ENCODE results near the gene EPHB2. TPM values are rescaled to one million over a fixed set of nuclear protein-coding genes. Genes with fewer than 3 reads are reported as not detected.

The EPHB2 gene
- polyA plus RNA-seq, 6 donors from 2014 or later, result 0.08 TPM; not detected in 5

DNA sequence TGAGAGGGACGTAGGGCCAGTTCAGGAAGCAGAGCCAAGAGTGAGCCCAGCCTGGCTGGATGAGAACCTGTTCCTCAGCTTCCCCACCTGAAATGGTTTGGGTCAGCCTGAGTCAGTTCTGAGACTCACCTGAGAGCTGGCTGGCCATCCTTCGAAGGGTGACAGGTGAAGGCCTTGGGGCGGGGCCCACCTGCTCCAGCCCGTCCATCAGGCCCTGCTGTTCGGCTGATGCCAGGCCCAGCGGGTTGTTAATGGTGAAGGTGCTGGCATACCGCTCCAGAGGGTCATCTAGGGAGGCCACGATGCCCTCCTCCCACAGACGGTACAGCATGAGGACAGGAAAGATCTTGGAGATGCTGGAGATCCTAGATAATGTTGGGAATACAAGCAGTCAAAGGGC is 247.9 kb downstream of the EPHB2 start:
- DNase-seq (no peak), ATAC-seq (ENCODE audit: low read depth in 2 of 2) (no peak)
- Mint-ChIP-seq H3K4me1 (no peaks in the 10 kb centered on the region), H3K4me3 (no peak overlapping the region), H3K9me3 (no peaks in the 10 kb centered on the region), H3K27ac (no peak overlapping the region), H3K36me3 (no peaks in the 10 kb centered on the region), H3K27me3 (peaks cover 19 to 41% (median 22%) of the 10 kb centered on the region in 3 donors)

GRCh38 chr1:22959545-22960360 is 249.1 kb downstream of the EPHB2 start:
- no peaks in the 10 kb centered on the region for H3K36me3 Mint-ChIP-seq
- H3K27ac Mint-ChIP-seq, result no peak overlapping the region
- no peak overlapping the region for H3K4me3 Mint-ChIP-seq
- ATAC-seq (ENCODE audit: low read depth in 2 of 2) (no peak), DNase-seq (no peak)
- H3K27me3 Mint-ChIP-seq, result peaks cover 7 to 32% (median 23%) of the 10 kb centered on the region in 3 donors
- H3K9me3 Mint-ChIP-seq, result peaks cover 0 to 2% (median 0%) of the 10 kb centered on the region in 7 donors
- no peaks in the 10 kb centered on the region for H3K4me1 Mint-ChIP-seq

- Mint-ChIP-seq H3K36me3 (peaks cover 7 to 10% of the 10 kb centered on the region in 2 donors), H3K4me1 (no peaks in the 10 kb centered on the region), H3K27ac (peak overlapping the region in 1 of 6 donors; percentile 52), H3K27me3 (peaks cover 19 to 32% (median 27%) of the 10 kb centered on the region in 3 donors), H3K4me3 (no peak overlapping the region), H3K9me3 (peaks cover 6 to 15% (median 9%) of the 10 kb centered on the region in 7 donors)
- ATAC-seq (ENCODE audit: low read depth in 2 of 2), result peak in 1 of 2 donors; percentile 20
- no peak for DNase-seq
These were observed 251.9 kb downstream of the EPHB2 start for GRCh38 chr1:22962558-22962957.

DNA sequence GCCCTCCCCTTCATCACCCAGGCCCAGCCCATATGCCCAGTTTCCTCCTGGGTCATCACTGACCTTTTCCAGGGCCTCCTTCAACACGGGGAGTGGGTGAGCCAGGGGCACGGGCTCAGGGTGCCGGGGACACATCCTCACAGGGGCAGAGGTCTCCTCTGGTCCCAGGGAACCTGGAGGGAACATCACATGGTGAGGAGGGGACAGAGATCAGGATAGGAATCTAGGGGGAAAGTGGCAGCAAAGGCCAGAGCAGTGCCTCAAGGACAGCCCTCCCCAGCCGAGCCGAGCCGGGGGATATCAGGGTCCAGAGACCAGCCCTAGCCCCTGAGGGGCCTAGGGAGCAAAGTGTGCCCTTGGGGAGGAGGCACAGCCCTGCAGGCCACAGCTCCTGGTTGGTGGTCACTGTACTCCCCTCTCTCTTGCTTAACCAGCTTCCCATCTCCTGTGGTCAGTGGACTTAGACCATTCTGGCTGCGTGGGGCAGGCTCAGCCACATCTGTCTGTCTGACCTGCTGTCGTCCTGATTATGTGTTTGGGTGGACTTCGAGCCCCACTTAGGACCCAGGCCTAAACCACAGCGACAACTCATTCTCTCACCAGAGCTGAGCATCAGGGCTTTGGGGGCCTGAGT is 252.5 kb downstream of the EPHB2 start:
- no peak for DNase-seq
- H3K27ac Mint-ChIP-seq, result no peak overlapping the region
- no peak overlapping the region for H3K4me3 Mint-ChIP-seq
- H3K36me3 Mint-ChIP-seq, result peaks cover 7 to 10% of the 10 kb centered on the region in 2 donors
- H3K9me3 Mint-ChIP-seq, result peaks cover 6 to 15% (median 11%) of the 10 kb centered on the region in 7 donors
- peaks cover 24 to 38% (median 33%) of the 10 kb centered on the region in 3 donors for H3K27me3 Mint-ChIP-seq
- no peak for ATAC-seq (ENCODE audit: low read depth in 2 of 2)
- H3K4me1 Mint-ChIP-seq, result no peaks in the 10 kb centered on the region

GRCh38 chr1:22966309-22966708 is 255.7 kb downstream of the EPHB2 start:
- no peak for ATAC-seq (ENCODE audit: low read depth in 2 of 2)
- peaks cover 6 to 15% (median 12%) of the 10 kb centered on the region in 7 donors for H3K9me3 Mint-ChIP-seq
- no peak overlapping the region for H3K27ac Mint-ChIP-seq
- no peaks in the 10 kb centered on the region for H3K4me1 Mint-ChIP-seq
- H3K36me3 Mint-ChIP-seq, result peaks cover 7 to 10% of the 10 kb centered on the region in 2 donors
- no peak overlapping the region for H3K4me3 Mint-ChIP-seq
- DNase-seq, result no peak
- peaks cover 49 to 69% (median 62%) of the 10 kb centered on the region in 3 donors for H3K27me3 Mint-ChIP-seq

- Mint-ChIP-seq H3K27ac (no peak overlapping the region), H3K36me3 (peaks cover 7 to 10% of the 10 kb centered on the region in 2 donors), H3K4me3 (no peak overlapping the region), H3K9me3 (peaks cover 6 to 15% (median 12%) of the 10 kb centered on the region in 7 donors), H3K27me3 (peaks cover 63 to 76% (median 63%) of the 10 kb centered on the region in 3 donors), H3K4me1 (no peaks in the 10 kb centered on the region)
- DNase-seq, result no peak
- ATAC-seq (ENCODE audit: low read depth in 2 of 2), result no peak
These were observed 257.2 kb downstream of the EPHB2 start for GRCh38 chr1:22967833-22968232.

DNA sequence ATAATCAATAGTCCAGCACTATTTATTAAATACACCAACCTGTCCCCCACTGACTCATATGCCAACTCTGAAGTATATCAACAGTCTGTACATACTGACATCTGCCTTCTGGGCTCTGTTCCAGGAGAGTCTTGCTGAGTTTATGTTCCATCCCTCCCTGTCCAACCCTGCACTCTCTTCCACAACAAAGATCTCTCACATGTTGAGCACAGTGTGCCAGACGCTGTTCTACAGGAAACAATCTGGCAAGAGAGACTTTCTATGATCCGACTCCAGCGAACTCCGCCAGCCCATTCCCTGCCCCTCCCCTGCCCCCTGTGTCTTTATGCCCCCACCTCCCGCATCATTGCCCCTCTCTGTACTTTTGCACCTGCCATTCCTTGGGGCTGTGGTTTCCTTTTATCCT is 258.7 kb downstream of the EPHB2 start:
- Mint-ChIP-seq H3K27me3 (peaks cover 64 to 80% (median 69%) of the 10 kb centered on the region in 3 donors), H3K9me3 (peaks cover 6 to 15% (median 11%) of the 10 kb centered on the region in 7 donors), H3K27ac (no peak overlapping the region), H3K4me1 (no peaks in the 10 kb centered on the region), H3K36me3 (peaks cover 7 to 10% of the 10 kb centered on the region in 2 donors), H3K4me3 (no peak overlapping the region)
- ATAC-seq (ENCODE audit: low read depth in 2 of 2) (no peak), DNase-seq (no peak)

GRCh38 chr1:22970096-22970495 is 259.5 kb downstream of the EPHB2 start:
- ATAC-seq (ENCODE audit: low read depth in 2 of 2), result no peak
- no peaks in the 10 kb centered on the region for H3K4me1 Mint-ChIP-seq
- no peak overlapping the region for H3K4me3 Mint-ChIP-seq
- no peak for DNase-seq
- H3K27ac Mint-ChIP-seq, result no peak overlapping the region
- H3K36me3 Mint-ChIP-seq, result peaks cover 7 to 10% of the 10 kb centered on the region in 2 donors
- peaks cover 6 to 15% (median 11%) of the 10 kb centered on the region in 7 donors for H3K9me3 Mint-ChIP-seq
- H3K27me3 Mint-ChIP-seq, result peaks cover 64 to 82% (median 71%) of the 10 kb centered on the region in 3 donors

Other genes starting within 250 kb of the EPHB2 start
- not detected for gene EPHA8, start 147.3 kb upstream of the EPHB2 start, polyA plus RNA-seq (ENCODE audit: low read depth in 6 of 6)
- gene C1QA, start 74.2 kb upstream of the EPHB2 start, polyA plus RNA-seq (ENCODE audit: low read depth in 6 of 6), result not detected
- not detected for gene C1QC, start 67.2 kb upstream of the EPHB2 start, polyA plus RNA-seq (ENCODE audit: low read depth in 6 of 6)
- gene C1QB, start 57.6 kb upstream of the EPHB2 start, polyA plus RNA-seq (ENCODE audit: low read depth in 6 of 6), result not detected